Activated CD4-positive, CD25-positive, alpha-beta regulatory T cell treated with anti-CD3 and anti-CD28 coated beads, Interleukin-2, amount 50 U/mL, for 16 hours (primary cell): ENCODE measurements around the gene ATP2A3.
A peak's percentile ranks its signal among the peaks of the same experiment; 100 is the strongest.

ENCODE experiments used
- DNase-seq: peaks from one replicate; pipeline ENCODE4 v3.0.0-alpha.2; 2020; ENCODE audit warnings: low read depth, low spot score

The ATP2A3 gene

DNA sequence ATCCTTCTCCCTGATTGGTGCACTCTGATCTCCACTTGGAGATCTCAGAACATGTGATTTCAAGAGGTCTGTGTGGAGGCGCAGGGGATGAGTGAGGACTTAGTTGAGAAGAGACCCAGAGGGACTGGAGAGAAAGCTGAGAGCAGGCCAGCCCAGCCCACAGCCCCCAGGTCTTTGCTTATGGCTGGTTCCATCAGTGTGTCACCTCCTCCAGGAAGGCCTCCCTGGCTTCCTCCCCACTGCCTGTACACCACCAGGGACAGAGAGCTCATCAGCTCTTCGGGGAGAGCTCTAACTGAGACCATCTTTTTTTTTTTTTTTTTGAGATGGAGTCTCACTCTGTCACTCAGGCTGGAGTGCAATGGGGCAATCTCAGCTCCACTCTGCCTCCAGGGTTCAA lies 51.4 kb downstream of the ATP2A3 start:
- DNase-seq: no peak

GRCh38 chr17:3911271-3912053 lies 52.8 kb downstream of the ATP2A3 start:
- DNase-seq: no peak

GRCh38 chr17:3910420-3911270 lies 53.6 kb downstream of the ATP2A3 start:
- no peak for DNase-seq

- no peak for DNase-seq
These were observed 55.0 kb downstream of the ATP2A3 start for GRCh38 chr17:3909257-3909656.

DNA sequence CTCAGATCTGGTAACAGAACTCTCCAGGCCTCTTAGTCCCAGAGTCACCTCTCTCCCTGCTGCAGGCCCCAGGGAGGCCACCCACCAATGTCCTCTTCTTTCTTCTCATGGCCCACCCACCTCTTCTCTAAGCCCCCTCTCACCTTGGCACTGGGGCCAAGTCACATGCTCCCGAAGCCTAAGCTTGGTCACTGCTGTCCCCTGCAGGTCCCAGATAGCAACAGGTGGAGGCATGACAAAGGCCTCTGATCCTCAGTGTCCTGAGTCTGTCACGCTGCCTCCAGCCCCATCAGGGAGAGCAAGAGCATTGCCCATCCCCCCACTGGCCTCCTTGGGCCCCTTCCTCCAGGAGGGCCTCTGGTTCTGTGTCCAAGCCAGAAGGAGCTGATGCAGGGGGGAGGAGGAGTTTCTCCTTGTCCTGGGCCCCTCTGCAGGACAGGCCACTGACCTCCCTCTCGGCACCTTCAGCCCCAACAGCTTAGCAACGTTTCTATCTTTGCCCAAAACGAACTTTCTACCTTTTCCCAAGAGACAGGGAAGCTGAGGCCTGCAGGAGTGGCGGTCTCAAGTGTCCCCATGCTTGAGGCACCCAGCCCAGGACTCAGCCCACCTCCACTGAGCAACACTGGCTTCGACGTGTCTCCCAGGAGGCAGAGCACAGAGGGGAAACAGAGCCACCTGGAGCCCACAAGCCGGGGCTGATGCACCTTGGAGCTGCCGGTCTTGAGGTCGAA lies 56.6 kb downstream of the ATP2A3 start:
- no peak for DNase-seq

DNA sequence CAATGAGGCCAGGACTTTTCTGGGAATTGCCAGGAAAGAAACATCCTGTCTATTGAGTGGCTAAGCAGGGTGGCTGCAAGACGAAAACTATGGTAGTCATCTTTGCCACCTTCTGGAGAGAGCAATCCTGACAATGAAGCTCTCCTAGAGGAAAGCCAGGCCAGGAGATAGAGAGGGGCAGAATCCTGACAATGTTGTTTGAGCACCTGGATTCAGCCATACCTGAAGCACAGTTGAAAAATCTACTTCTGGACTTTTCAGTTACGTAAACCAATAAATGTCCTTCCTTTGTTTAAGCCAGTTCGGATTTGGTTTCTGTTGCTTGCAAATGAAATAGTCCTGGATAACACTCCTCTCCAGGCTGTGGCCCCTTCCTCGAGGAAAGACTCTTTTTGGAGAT lies 57.4 kb downstream of the ATP2A3 start:
- no peak for DNase-seq

- DNase-seq: no peak
These were observed 59.2 kb downstream of the ATP2A3 start for GRCh38 chr17:3905017-3905520.

- DNase-seq: no peak
These were observed 59.7 kb downstream of the ATP2A3 start for GRCh38 chr17:3904501-3904900.

DNA sequence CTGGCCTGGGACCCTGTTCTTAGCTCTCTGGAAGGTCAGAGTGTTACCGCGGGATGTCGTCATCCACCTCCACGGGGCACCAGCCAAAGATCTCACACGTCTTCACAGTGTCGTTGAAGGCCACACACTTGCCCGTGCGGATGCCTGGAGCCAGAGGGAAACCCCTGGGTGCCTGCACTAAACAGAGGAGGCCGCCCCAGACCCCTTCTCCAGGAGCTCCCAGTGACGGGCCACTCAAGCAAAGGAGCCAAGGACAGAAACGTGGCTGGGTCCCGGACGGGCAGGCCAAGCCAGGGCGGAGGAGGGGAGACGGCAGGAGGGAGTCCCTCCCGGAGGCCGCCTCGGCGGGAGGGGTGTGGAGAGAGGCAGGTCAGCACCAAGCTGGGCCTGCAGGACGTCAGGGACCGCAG lies 60.4 kb downstream of the ATP2A3 start:
- DNase-seq: no peak

GRCh38 chr17:3903051-3903825 lies 61.0 kb downstream of the ATP2A3 start:
- no peak for DNase-seq

GRCh38 chr17:3900646-3901045 lies 63.6 kb downstream of the ATP2A3 start:
- no peak for DNase-seq

- DNase-seq: no peak
These were observed 66.5 kb downstream of the ATP2A3 start for GRCh38 chr17:3897731-3898130.

DNA sequence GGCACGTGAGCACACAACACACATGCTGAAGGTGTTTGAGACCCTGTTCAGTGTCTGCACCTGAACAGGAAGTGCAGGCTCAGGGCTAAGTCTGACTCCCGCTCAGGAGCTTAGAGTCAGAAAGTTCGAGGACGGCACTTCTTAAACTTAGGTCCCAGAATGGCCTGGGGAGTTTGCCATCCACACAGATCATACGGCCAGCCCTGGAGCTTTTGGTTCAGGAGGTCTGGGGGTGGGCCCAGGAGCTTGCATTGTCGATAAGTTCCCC lies 67.3 kb downstream of the ATP2A3 start:
- no peak for DNase-seq

DNA sequence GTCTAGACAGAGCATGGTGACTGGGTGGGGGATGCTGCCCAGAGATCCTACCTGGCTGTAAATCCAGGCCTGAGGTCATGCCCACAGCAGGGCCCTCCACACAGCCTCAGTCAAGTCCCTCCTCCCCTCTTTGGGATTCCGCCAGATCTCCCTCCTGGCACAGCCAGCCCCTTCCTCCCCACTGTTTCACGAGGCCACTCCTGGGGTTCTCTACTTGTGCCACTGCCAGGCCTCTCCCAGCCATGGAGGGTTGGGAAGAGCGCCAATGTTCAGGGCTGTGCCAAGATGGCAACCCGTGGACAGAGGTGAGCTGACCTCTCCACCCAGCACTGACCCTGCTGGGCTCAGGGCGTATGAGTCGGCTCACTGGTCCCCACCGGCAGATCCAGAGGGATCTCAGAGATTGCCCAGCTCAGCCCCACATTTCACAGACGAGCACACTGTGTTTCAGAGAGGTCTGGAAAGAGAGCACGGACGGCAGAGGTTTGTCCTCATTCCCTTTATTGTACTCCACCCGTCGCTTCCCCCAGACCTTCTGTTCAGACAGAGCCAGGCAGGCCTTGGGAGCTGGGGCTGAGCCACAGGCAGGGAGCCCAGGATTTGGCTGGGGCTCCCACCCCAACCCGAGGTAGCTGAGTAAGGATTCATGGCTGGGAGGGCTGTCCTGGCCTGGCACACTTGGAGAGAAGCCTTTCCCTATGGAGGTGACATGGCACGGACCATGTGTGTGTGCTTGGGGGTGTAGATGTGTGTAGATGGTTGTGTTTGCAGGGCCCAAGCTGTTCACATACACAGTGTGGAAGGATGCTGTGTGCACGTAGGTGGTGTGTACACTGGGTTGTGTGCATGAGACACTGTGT lies 67.9 kb downstream of the ATP2A3 start:
- DNase-seq: no peak

DNA sequence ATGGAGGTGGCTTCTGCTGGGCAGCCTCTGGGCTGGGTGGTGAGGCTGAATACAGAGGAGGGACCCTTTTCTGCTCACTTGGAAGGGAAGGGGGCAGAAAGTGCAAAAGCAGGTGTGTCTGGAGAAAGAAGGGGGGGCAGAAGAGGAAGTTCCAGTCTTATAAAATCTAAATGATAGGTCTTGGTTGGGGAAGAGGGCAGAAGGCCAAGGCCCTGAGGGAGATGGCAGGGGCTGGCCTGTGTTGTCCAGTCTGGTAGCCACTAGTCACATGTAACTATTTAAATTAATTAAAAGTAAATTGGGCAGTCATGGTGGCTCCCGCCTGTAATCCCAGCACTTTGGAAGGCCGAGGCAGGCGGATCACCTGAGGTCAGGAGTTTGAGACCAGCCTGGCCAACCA lies 68.9 kb downstream of the ATP2A3 start:
- no peak for DNase-seq

- DNase-seq: no peak
These were observed 69.3 kb downstream of the ATP2A3 start for GRCh38 chr17:3894911-3895343.

- no peak for DNase-seq
These were observed 70.0 kb downstream of the ATP2A3 start for GRCh38 chr17:3894188-3894587.

DNA sequence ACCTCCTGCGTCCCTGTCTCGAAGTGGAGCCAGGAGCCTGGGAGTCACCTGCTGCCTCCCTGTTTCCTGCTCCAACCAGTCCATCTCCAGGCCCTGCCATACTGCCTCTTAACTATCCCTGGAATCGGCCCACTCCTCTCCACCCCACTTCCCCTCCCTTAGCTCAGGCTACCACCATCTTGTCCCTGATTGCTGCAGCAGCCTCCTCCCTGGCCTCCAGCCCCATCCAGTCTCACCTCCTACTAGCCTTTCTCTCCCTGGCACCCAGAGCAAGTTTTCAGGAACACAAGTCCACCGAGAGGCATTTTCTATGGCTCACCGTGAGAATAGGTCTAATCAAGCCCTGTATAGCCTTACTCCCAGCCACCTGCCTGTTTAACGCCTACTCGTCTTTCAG lies 70.5 kb downstream of the ATP2A3 start:
- DNase-seq: no peak

DNA sequence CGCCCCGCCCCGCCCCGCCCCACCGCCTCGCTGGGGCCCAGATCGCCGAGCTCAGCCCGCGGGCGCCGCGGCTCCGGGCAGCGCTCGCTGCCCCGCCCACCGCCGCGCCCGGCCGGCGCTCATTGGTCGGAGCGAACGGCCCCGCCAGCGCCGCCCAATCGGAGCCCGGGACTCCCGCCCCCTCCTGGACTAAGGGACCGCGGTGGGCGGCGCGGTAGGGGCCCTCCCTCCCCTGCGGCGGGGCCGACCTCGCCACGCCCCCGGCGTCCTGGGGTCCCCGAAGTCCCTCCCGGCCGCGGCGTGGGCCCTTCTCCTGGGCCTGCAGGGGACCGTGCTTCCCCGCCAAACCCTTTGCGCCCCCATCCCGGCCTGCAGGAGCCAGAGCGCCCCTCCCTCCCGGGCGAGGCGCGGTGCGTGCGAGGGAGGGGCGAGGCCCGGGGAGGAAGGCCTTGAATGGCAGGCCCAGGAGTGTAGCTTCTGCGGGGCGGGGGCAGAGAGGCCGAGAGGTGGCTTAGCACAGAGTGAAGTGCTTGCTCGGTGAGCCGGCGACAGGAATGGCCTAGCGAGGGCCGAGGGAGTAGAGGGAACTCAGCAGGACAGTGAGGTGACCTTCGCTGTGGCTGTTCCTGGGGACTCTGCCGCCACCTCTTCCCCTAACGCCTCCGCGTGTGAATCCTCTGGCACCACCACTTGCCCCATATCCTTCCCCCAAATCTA lies 71.1 kb downstream of the ATP2A3 start, which contains the start of gene CAMKK1:
CAMKK1 (minus strand) TSS at position 51 of the 717 bp plus-strand sequence. CDS start 7,366 bp downstream, outside the sequence.
- peak; percentile 73 for DNase-seq
